ENCODE data around the gene ERGIC1. TPM values are rescaled to one million over a fixed set of nuclear protein-coding genes. Genes with fewer than 3 reads are reported as not detected.

ERGIC1 gene
- total and polyA plus RNA-seq, 2 of the 8 experiments (the other 6 are each of a cell fraction or from before 2014, with no cell fraction given): 95.3 to 106 TPM

DNA sequence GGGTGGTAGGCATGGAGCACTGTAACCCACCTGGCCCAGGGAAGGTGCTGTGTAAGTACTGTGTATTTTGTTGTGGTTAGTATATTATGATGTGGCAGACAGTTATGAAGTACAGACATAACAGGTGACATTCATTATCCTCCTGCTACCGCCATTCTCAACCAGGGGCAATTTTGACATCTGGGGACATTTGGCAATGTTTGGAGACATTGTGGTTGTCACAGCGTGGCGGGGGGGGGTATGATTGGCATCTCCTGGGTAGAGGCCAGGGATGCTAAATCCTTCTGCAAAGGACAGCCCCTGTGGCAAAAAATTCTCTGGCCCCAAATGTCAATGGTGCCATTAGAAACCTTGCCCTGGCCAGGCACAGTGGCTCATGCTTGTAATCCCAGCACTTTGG is 115.4 kb downstream of the ERGIC1 start (continued):
- TF ChIP-seq, protein P1, sequence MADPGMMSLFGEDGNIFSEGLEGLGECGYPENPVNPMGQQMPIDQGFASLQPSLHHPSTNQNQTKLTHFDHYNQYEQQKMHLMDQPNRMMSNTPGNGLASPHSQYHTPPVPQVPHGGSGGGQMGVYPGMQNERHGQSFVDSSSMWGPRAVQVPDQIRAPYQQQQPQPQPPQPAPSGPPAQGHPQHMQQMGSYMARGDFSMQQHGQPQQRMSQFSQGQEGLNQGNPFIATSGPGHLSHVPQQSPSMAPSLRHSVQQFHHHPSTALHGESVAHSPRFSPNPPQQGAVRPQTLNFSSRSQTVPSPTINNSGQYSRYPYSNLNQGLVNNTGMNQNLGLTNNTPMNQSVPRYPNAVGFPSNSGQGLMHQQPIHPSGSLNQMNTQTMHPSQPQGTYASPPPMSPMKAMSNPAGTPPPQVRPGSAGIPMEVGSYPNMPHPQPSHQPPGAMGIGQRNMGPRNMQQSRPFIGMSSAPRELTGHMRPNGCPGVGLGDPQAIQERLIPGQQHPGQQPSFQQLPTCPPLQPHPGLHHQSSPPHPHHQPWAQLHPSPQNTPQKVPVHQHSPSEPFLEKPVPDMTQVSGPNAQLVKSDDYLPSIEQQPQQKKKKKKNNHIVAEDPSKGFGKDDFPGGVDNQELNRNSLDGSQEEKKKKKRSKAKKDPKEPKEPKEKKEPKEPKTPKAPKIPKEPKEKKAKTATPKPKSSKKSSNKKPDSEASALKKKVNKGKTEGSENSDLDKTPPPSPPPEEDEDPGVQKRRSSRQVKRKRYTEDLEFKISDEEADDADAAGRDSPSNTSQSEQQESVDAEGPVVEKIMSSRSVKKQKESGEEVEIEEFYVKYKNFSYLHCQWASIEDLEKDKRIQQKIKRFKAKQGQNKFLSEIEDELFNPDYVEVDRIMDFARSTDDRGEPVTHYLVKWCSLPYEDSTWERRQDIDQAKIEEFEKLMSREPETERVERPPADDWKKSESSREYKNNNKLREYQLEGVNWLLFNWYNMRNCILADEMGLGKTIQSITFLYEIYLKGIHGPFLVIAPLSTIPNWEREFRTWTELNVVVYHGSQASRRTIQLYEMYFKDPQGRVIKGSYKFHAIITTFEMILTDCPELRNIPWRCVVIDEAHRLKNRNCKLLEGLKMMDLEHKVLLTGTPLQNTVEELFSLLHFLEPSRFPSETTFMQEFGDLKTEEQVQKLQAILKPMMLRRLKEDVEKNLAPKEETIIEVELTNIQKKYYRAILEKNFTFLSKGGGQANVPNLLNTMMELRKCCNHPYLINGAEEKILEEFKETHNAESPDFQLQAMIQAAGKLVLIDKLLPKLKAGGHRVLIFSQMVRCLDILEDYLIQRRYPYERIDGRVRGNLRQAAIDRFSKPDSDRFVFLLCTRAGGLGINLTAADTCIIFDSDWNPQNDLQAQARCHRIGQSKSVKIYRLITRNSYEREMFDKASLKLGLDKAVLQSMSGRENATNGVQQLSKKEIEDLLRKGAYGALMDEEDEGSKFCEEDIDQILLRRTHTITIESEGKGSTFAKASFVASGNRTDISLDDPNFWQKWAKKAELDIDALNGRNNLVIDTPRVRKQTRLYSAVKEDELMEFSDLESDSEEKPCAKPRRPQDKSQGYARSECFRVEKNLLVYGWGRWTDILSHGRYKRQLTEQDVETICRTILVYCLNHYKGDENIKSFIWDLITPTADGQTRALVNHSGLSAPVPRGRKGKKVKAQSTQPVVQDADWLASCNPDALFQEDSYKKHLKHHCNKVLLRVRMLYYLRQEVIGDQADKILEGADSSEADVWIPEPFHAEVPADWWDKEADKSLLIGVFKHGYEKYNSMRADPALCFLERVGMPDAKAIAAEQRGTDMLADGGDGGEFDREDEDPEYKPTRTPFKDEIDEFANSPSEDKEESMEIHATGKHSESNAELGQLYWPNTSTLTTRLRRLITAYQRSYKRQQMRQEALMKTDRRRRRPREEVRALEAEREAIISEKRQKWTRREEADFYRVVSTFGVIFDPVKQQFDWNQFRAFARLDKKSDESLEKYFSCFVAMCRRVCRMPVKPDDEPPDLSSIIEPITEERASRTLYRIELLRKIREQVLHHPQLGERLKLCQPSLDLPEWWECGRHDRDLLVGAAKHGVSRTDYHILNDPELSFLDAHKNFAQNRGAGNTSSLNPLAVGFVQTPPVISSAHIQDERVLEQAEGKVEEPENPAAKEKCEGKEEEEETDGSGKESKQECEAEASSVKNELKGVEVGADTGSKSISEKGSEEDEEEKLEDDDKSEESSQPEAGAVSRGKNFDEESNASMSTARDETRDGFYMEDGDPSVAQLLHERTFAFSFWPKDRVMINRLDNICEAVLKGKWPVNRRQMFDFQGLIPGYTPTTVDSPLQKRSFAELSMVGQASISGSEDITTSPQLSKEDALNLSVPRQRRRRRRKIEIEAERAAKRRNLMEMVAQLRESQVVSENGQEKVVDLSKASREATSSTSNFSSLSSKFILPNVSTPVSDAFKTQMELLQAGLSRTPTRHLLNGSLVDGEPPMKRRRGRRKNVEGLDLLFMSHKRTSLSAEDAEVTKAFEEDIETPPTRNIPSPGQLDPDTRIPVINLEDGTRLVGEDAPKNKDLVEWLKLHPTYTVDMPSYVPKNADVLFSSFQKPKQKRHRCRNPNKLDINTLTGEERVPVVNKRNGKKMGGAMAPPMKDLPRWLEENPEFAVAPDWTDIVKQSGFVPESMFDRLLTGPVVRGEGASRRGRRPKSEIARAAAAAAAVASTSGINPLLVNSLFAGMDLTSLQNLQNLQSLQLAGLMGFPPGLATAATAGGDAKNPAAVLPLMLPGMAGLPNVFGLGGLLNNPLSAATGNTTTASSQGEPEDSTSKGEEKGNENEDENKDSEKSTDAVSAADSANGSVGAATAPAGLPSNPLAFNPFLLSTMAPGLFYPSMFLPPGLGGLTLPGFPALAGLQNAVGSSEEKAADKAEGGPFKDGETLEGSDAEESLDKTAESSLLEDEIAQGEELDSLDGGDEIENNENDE (IDR thresholded peaks at IDR 0.05; ENCODE audit: insufficient replicate concordance, low read length): no peak
- TF ChIP-seq SIX5 (IDR thresholded peaks at IDR 0.05; ENCODE audit: low read depth, low read length): no peak
